AG10803 (cell line): ENCODE data around the gene SPAG17.

Experiments used
- DNase-seq: peaks from one replicate; pipeline ENCODE4 v3.0.0; 2010; ENCODE audit warnings: low read depth
- H3K4me3 ChIP-seq: 2 replicates; pipeline ENCODE4 v1.5.1; 2011; ENCODE audit warnings: mild to moderate bottlenecking, low read length, control low read depth
- CTCF ChIP-seq: conservative IDR thresholded peaks from 2 replicates; pipeline ENCODE4 v1.5.1; 2011; ENCODE audit warnings: mild to moderate bottlenecking, low read length, control low read depth, inconsistent platforms

The SPAG17 gene

GRCh38 chr1:118154220-118154619, 30.8 kb downstream of the SPAG17 start:
- TF ChIP-seq CTCF = peak; percentile 64
- DNase-seq = peak; percentile 43
- H3K4me3 ChIP-seq = no peak overlapping the region

GRCh38 chr1:118151312-118151937, 33.6 kb downstream of the SPAG17 start:
- TF ChIP-seq CTCF = peak; percentile 85
- no peak overlapping the region for H3K4me3 ChIP-seq
- DNase-seq = peak; percentile 65

- no peak for DNase-seq
- no peak for TF ChIP-seq CTCF
These were observed 35.2 kb downstream of the SPAG17 start for GRCh38 chr1:118149799-118150198.

GRCh38 chr1:118148034-118148433, 37.0 kb downstream of the SPAG17 start:
- DNase-seq = peak; percentile 23
- no peak overlapping the region for H3K4me3 ChIP-seq
- no peak for TF ChIP-seq CTCF

More at GRCh38 chr1:118149799-118150198, 35.2 kb downstream of the SPAG17 start:
- H3K4me3 ChIP-seq = no peak overlapping the region

- DNase-seq = peak; percentile 91
- H3K4me3 ChIP-seq = no peak overlapping the region
- no peak for TF ChIP-seq CTCF
These were observed 37.5 kb downstream of the SPAG17 start for GRCh38 chr1:118147522-118147921.

GRCh38 chr1:118145721-118146120, 39.3 kb downstream of the SPAG17 start:
- DNase-seq = no peak
- TF ChIP-seq CTCF = no peak
- H3K4me3 ChIP-seq = no peak overlapping the region

- TF ChIP-seq CTCF = no peak
- DNase-seq = no peak
- H3K4me3 ChIP-seq = no peak overlapping the region
These were observed 40.3 kb downstream of the SPAG17 start for GRCh38 chr1:118144684-118145083.
